Cardiac fibroblast (primary cell): ENCODE results near the gene PEMT.

Source experiments
- DNase-seq, 2 donors: peaks; one replicate each; pipeline versions ENCODE4 v3.0.0 to v3.0.0-alpha.2; 2010; ENCODE audit warnings: low read depth in 2 of 2
- H3K4me3 ChIP-seq, 2 donors: replicated peaks in 1 of 2; 1 replicate in 1 of 2; 2 replicates in 1 of 2; pipeline ENCODE4 v1.5.1; 2011; ENCODE audit warnings: low read depth in 2 of 2, low read length in 2 of 2, mild to moderate bottlenecking in 2 of 2, moderate library complexity in 1 of 2
- CTCF ChIP-seq: IDR thresholded peaks from one replicate; pipeline ENCODE4 v1.5.1; 2011; ENCODE audit warnings: low read depth, mild to moderate bottlenecking, low read length, inconsistent platforms

Gene PEMT

GRCh38 chr17:17540278-17540906, 51.1 kb downstream of the PEMT start:
- TF ChIP-seq CTCF: no peak
- H3K4me3 ChIP-seq: no peak overlapping the region
- DNase-seq: no peak

GRCh38 chr17:17539591-17539990, 51.9 kb downstream of the PEMT start:
- TF ChIP-seq CTCF: no peak
- no peak for DNase-seq
- H3K4me3 ChIP-seq: no peak overlapping the region

- no peak for TF ChIP-seq CTCF
- no peak overlapping the region for H3K4me3 ChIP-seq
- DNase-seq: peak in 1 of 2 donors; percentile 17
These were observed 52.8 kb downstream of the PEMT start for GRCh38 chr17:17538417-17539391.

GRCh38 chr17:17537311-17538099, 54.0 kb downstream of the PEMT start:
- H3K4me3 ChIP-seq: no peak overlapping the region

GRCh38 chr17:17536702-17537101, 54.8 kb downstream of the PEMT start:
- no peak overlapping the region for H3K4me3 ChIP-seq
- no peak for DNase-seq
- TF ChIP-seq CTCF: no peak

More at GRCh38 chr17:17537311-17538099, 54.0 kb downstream of the PEMT start:
- TF ChIP-seq CTCF: no peak
- peak in 1 of 2 donors; percentile 13 for DNase-seq

GRCh38 chr17:17535957-17536356, 55.6 kb downstream of the PEMT start:
- no peak overlapping the region for H3K4me3 ChIP-seq
- TF ChIP-seq CTCF: no peak
- peak in 1 of 2 donors; percentile 42 for DNase-seq
